Lower lobe of right lung (tissue), 2 donors: Measurements from ENCODE around the gene TGM6. TPM values are rescaled to one million over a fixed set of nuclear protein-coding genes. Genes with fewer than 3 reads are reported as not detected.

Experiments used
- ATAC-seq, 2 donors: fragments of 200-7000 bp; cut with Tn5 transposase; one replicate each; pipeline ENCODE4 v1.9.1; 2020 to 2022; ENCODE audit warnings: mild to moderate bottlenecking in 2 of 2, moderate library complexity in 2 of 2
- DNase-seq: peaks from one replicate; pipeline ENCODE4 v3.0.0-alpha.2; 2020
- H3K27ac ChIP-seq: fragments of 200-600 bp; one replicate; pipeline ENCODE4 v1.8.0; 2022
- H3K27me3 ChIP-seq: fragments of 200-600 bp; one replicate; pipeline ENCODE4 v1.8.0; 2022; ENCODE audit warnings: low read depth
- H3K36me3 ChIP-seq: fragments of 200-600 bp; one replicate; pipeline ENCODE4 v1.8.0; 2022; ENCODE audit warnings: mild to moderate bottlenecking
- H3K4me1 ChIP-seq: fragments of 200-600 bp; one replicate; pipeline ENCODE4 v1.8.0; 2022
- H3K4me3 ChIP-seq: fragments of 200-600 bp; one replicate; pipeline ENCODE4 v1.8.0; 2022; ENCODE audit warnings: mild to moderate bottlenecking
- H3K9me3 ChIP-seq: fragments of 200-600 bp; one replicate; pipeline ENCODE4 v1.8.0; 2022
- CTCF ChIP-seq: fragments of 200-600 bp; IDR thresholded peaks from one replicate; pipeline ENCODE4 v1.8.0; 2022; ENCODE audit warnings: antibody characterized with exemption, mild to moderate bottlenecking
- intact Hi-C: fragments of 100-400 bp; cut with DNase I; formaldehyde crosslinking; loops from one replicate; pipeline ENCODE4 v1.11.0; 2022
- long read RNA-seq: library from polyadenylated mRNA; unstranded; transcript quantifications from one replicate; pipeline ENCODE4 v2.0.0, GENCODE V29; 2021
- total RNA-seq: library from RNA; stranded (reverse); fragmentation: NEBNext Ultra II Directional; extraction: Animal tissue kit (Norgen Biotek cat#: 25700); gene quantifications from one replicate; pipeline ENCODE4 v1.2.1, GENCODE V29; 2021
- donor health status: DM: no; HTN: yes; CAD: no; lungs with severe emphysema.

The TGM6 gene
- not detected for total RNA-seq
- long read RNA-seq, result 0 reads

GRCh38 chr20:2380601-2381000 lies at the start of gene TGM6:
Gene TGM6 (plus strand): TSS chr20:2380901. CDS start chr20:2380969, 68 bp downstream.
- intact Hi-C loops, result no loop called here
- H3K4me3 ChIP-seq, result no peak within 1 kb of the TSS
- no peaks in the 10 kb centered on the region for H3K9me3 ChIP-seq
- H3K4me1 ChIP-seq, result no peaks in the 10 kb centered on the region
- no peak within 1 kb of the TSS for H3K27ac ChIP-seq
- no peaks in the 10 kb centered on the region for H3K36me3 ChIP-seq
- peaks cover 7% of the 10 kb centered on the region for H3K27me3 ChIP-seq
- DNase-seq, result no peak
- TF ChIP-seq CTCF, result no peak
- no peak for ATAC-seq

- no peaks in the 10 kb centered on the region for H3K4me1 ChIP-seq
- no peak for ATAC-seq
- H3K9me3 ChIP-seq, result no peaks in the 10 kb centered on the region
- intact Hi-C loops, result no loop called here
- TF ChIP-seq CTCF, result no peak
- no peak for DNase-seq
- H3K4me3 ChIP-seq, result no peak overlapping the region
- peaks cover 5% of the 10 kb centered on the region for H3K27me3 ChIP-seq
- no peak overlapping the region for H3K27ac ChIP-seq
- no peaks in the 10 kb centered on the region for H3K36me3 ChIP-seq
These were observed 49.6 kb upstream of the TGM6 start for GRCh38 chr20:2331106-2331505.

- DNase-seq, result no peak
- no peak overlapping the region for H3K4me3 ChIP-seq
- peaks cover 3% of the 10 kb centered on the region for H3K27me3 ChIP-seq
- H3K36me3 ChIP-seq, result no peaks in the 10 kb centered on the region
- H3K9me3 ChIP-seq, result no peaks in the 10 kb centered on the region
- H3K4me1 ChIP-seq, result no peaks in the 10 kb centered on the region
- TF ChIP-seq CTCF, result no peak
- no peak overlapping the region for H3K27ac ChIP-seq
- intact Hi-C loops, result no loop called here
- ATAC-seq, result no peak
These were observed 48.7 kb upstream of the TGM6 start for GRCh38 chr20:2331901-2332565.

GRCh38 chr20:2332711-2333110 lies 48.0 kb upstream of the TGM6 start:
- no peaks in the 10 kb centered on the region for H3K4me1 ChIP-seq
- no peak for TF ChIP-seq CTCF
- DNase-seq (no peak), ATAC-seq (no peak)
- no peaks in the 10 kb centered on the region for H3K9me3 ChIP-seq
- peaks cover 3% of the 10 kb centered on the region for H3K27me3 ChIP-seq
- no peak overlapping the region for H3K4me3 ChIP-seq
- intact Hi-C loops, result no loop called here
- H3K36me3 ChIP-seq, result no peaks in the 10 kb centered on the region
- no peak overlapping the region for H3K27ac ChIP-seq

GRCh38 chr20:2333821-2334220 lies 46.9 kb upstream of the TGM6 start:
- no peak for ATAC-seq

More at GRCh38 chr20:2333821-2334220, 46.9 kb upstream of the TGM6 start:
- Histone ChIP-seq H3K4me3 (no peak overlapping the region), H3K27ac (no peak overlapping the region), H3K4me1 (no peaks in the 10 kb centered on the region), H3K27me3 (no peaks in the 10 kb centered on the region), H3K9me3 (no peaks in the 10 kb centered on the region), H3K36me3 (no peaks in the 10 kb centered on the region)
- TF ChIP-seq CTCF, result no peak
- intact Hi-C loops, result no loop called here
- DNase-seq, result no peak
